Calu3 (cell line): ENCODE data around the gene WNT4. TPM values are rescaled to one million over a fixed set of nuclear protein-coding genes. Genes with fewer than 3 reads are reported as not detected.

ENCODE experiments used
- BruUV-seq: library from RNA; stranded (reverse); fragments of 400-500 nt; replicated peaks from 2 replicates; lab custom pipeline; 2021; lab: Mats Ljungman, UMichigan
- CTCF ChIA-PET: fragments of 300-600 bp; sonication (Branson Sonifier 250); formaldehyde crosslinking; loops from one replicate; lab custom pipeline; 2022; ENCODE audit warnings: antibody characterized with exemption; lab: Charles Lee
- DNase-seq: peaks from one replicate; pipeline ENCODE4 v3.0.0; 2022
- H3K27ac Mint-ChIP-seq: one replicate; pipeline ENCODE4 v1.8.0; 2022; ENCODE audit warnings: mixed read lengths; ENCODE audit not compliant: unreplicated experiment
- H3K27me3 Mint-ChIP-seq: one replicate; pipeline ENCODE4 v1.8.0; 2022; ENCODE audit warnings: mixed read lengths; ENCODE audit not compliant: unreplicated experiment
- H3K36me3 Mint-ChIP-seq: one replicate; pipeline ENCODE4 v1.8.0; 2022; ENCODE audit warnings: mild to moderate bottlenecking, moderate library complexity, mixed read lengths; ENCODE audit not compliant: insufficient read depth, unreplicated experiment
- H3K4me1 Mint-ChIP-seq: one replicate; pipeline ENCODE4 v1.8.0; 2022; ENCODE audit warnings: mild to moderate bottlenecking, low read depth, mixed read lengths; ENCODE audit not compliant: unreplicated experiment
- H3K4me3 Mint-ChIP-seq: one replicate; pipeline ENCODE4 v1.8.0; 2022; ENCODE audit warnings: mild to moderate bottlenecking, low read depth, moderate library complexity, mixed read lengths; ENCODE audit not compliant: unreplicated experiment
- H3K9me3 Mint-ChIP-seq: one replicate; pipeline ENCODE4 v1.8.0; 2022; ENCODE audit warnings: low read depth, mixed read lengths; ENCODE audit not compliant: unreplicated experiment
- CTCF ChIP-seq: fragments of 200-600 bp; IDR thresholded peaks from one replicate; pipeline ENCODE4 v1.8.0; 2022; ENCODE audit warnings: antibody characterized with exemption; ENCODE audit not compliant: unreplicated experiment
- intact Hi-C: fragments of 100-400 bp; cut with micrococcal nuclease; formaldehyde crosslinking; loops from one replicate; pipeline ENCODE4 v1.10.0; 2022; ENCODE audit not compliant: unreplicated experiment
- total RNA-seq: library from RNA; stranded (reverse); gene quantifications from 2 replicates; pipeline ENCODE4 v1.2.3, GENCODE V29; 2022

WNT4 gene
- total RNA-seq, 1 experiment from 2014 or later, result 1.9 TPM

DNA sequence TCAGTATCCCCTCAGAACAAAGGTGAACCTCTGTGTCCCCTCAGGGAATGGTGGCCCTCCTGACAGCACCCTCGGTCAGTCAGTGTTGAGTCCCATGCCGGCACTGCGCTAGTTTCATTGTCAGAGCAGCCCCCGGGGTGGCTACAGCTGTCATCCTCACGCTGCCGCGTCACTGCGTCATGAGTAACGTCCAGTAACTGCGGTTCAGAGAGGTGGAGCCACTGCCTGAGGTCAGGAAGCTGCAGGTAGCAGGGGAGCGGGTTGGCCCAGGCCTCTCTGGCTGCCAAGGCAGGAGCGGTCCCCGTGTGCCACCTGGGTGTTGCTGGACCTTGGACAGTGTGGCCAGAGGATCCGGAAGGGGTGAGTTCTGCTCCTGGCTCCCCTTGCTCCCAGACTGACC lies 20.2 kb upstream of the WNT4 start:
- no peaks in the 10 kb centered on the region for H3K27me3 Mint-ChIP-seq
- TF ChIP-seq CTCF, result no peak
- H3K4me1 Mint-ChIP-seq, result peaks cover 15% of the 10 kb centered on the region
- no TSS peak for BruUV-seq
- H3K36me3 Mint-ChIP-seq, result no peaks in the 10 kb centered on the region
- intact Hi-C loops, result no loop called here
- H3K4me3 Mint-ChIP-seq, result peak overlapping the region; percentile 50
- peak; percentile 21 for DNase-seq
- no peaks in the 10 kb centered on the region for H3K9me3 Mint-ChIP-seq
- CTCF ChIA-PET, result no interaction called here
- peak overlapping the region; percentile 27 for H3K27ac Mint-ChIP-seq

- Mint-ChIP-seq H3K4me3 (no peak overlapping the region), H3K4me1 (peaks cover 15% of the 10 kb centered on the region), H3K9me3 (no peaks in the 10 kb centered on the region), H3K27ac (no peak overlapping the region), H3K36me3 (no peaks in the 10 kb centered on the region), H3K27me3 (no peaks in the 10 kb centered on the region)
- intact Hi-C loops, result no loop called here
- TF ChIP-seq CTCF, result no peak
- no TSS peak for BruUV-seq
- no peak for DNase-seq
- CTCF ChIA-PET, result no interaction called here
These were observed 17.0 kb upstream of the WNT4 start for GRCh38 chr1:22159891-22160290.

DNA sequence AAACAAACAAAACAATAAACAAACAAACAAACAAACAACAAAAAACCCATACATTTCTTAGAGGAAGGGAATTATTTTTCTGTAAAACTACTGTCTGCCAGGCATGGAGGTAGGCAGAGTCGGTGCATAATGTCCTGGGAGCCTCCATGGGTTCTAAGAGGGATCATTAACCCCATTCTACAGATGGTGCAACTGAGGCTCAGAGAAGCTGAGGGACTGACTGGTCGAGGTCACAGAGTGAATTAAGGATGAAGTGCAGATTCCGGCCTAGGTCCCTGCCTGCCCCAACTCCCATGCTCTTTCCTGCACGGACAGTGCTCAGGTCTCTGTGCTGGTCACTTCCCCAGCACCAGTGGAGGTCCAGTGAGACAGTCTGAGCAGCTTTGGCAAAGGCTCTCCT lies 15.8 kb upstream of the WNT4 start:
- no peak overlapping the region for H3K27ac Mint-ChIP-seq
- no peak overlapping the region for H3K4me3 Mint-ChIP-seq
- CTCF ChIA-PET, result no interaction called here
- no TSS peak for BruUV-seq
- TF ChIP-seq CTCF, result no peak
- no peaks in the 10 kb centered on the region for H3K9me3 Mint-ChIP-seq
- no peak for DNase-seq
- peaks cover 11% of the 10 kb centered on the region for H3K4me1 Mint-ChIP-seq
- no peaks in the 10 kb centered on the region for H3K36me3 Mint-ChIP-seq
- H3K27me3 Mint-ChIP-seq, result peaks cover 5% of the 10 kb centered on the region
- intact Hi-C loops, result no loop called here

GRCh38 chr1:22157359-22157966 lies 14.6 kb upstream of the WNT4 start:
- peaks cover 16% of the 10 kb centered on the region for H3K27me3 Mint-ChIP-seq
- H3K4me3 Mint-ChIP-seq, result no peak overlapping the region
- CTCF ChIA-PET, result no interaction called here
- no peak overlapping the region for H3K27ac Mint-ChIP-seq
- intact Hi-C loops, result no loop called here
- no TSS peak for BruUV-seq
- no peak for TF ChIP-seq CTCF
- no peak for DNase-seq
- H3K36me3 Mint-ChIP-seq, result no peaks in the 10 kb centered on the region
- H3K9me3 Mint-ChIP-seq, result no peaks in the 10 kb centered on the region
- peaks cover 13% of the 10 kb centered on the region for H3K4me1 Mint-ChIP-seq
